Activated T-cell treated with anti-CD3 and anti-CD28 coated beads for 24 hours (primary cell): ENCODE measurements around the gene AKR7A3.

Experiments
- DNase-seq: peaks from one replicate; pipeline ENCODE4 v3.0.0-alpha.2; 2020; ENCODE audit warnings: low read depth

AKR7A3 gene

DNA sequence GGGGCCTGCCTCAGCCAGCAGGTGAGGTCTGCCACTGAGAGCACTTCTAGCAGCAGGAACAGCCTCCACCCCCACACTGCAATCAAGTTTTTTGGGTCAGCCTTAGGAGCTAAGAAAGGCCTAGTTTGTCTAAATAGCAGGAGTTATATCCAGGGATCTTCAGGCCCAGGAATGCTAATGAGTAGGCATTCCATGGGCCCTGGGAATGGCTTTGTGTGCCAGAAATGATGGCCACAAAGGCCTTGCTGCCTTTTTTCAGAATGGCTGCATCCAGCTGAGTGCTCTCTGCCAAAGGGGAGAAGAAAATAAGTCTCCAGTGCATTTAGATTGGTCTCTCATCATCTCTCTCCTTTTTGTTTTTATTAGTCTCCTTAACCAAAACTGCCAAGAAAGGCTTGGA lies 34.2 kb downstream of the AKR7A3 start:
- no peak for DNase-seq

DNA sequence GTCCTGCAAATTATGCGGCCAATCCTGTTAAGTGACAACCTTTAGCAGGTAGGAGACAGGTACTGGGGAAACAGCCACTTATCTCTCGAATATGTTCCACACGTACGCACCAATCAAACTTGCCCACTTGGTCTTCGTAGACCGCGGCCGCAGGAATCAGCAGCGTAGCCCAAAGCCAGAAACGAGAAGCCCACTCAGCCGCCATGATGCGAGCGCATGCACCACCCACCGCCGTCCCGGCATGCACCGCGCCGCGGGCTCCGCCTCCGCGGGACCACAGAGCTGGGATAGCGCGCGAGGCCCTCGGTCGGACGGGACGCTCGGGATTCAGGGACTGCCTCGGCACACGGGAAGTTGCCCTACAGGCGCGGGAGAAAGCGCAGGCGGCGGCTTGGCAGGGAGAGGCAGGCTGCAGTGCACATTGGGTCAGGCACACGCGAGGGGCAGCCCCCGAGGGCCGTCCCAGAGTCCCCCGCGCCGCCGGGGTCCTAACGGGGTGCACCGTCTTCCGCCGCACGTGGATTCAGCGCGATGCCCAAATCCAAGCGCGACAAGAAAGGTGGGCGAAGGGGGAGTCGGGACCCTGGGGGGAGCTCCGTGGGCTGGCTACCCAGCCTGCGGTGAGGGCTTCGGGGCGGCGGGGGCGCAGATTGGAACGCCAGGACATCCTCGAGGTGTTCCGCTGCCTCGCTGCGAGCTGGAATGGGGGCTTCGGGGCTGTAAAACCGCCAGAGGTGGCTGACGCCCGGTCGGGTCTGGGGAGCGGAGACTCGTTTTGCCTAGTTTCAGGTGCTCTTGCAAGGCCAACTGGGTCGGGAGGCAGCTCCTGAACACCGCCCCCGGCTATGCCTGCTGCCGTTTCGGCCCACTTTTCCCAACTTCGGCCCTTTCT lies 37.0 kb downstream of the AKR7A3 start, which contains the start of the genes EMC1 and MRTO4:
Gene EMC1 (minus strand): TSS at position 220 of the 892 bp plus-strand sequence. CDS start 15 bp downstream, at position 205.
Gene MRTO4 (plus strand): TSS at position 501 of the 892 bp plus-strand sequence. CDS start 31 bp downstream, at position 532.
- DNase-seq = peak; percentile 88

DNA sequence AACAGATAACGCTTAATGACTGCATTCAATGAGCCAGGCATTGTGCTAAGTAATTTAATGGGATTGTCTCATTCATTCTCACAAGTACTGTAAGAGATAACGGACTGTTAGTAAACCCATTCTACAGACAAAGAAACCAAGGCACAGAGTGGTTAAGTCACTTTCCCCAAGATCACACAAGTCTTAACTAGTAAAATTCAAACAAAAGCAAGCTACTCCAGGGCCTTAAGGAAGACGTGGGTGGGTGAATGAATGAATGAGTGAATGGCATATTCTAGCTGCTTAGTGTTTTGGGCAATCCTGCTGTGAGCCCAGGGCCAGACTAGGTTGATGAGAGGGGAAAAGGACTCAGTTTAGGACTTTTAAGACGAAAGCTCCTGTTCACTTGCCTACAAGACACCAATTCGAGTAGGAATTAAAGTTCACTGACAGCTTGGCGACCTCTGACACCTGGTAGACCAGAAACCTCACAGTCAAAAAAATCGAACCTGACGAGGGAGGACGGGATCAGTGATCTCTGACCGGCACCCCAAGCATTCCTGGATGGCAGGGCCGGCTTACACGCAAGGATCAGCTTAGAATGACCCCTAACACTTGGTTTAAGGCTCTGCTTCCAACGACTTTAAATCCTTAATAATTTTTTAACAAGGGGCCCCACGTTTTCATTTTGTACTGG lies 37.8 kb downstream of the AKR7A3 start:
- DNase-seq = no peak

DNA sequence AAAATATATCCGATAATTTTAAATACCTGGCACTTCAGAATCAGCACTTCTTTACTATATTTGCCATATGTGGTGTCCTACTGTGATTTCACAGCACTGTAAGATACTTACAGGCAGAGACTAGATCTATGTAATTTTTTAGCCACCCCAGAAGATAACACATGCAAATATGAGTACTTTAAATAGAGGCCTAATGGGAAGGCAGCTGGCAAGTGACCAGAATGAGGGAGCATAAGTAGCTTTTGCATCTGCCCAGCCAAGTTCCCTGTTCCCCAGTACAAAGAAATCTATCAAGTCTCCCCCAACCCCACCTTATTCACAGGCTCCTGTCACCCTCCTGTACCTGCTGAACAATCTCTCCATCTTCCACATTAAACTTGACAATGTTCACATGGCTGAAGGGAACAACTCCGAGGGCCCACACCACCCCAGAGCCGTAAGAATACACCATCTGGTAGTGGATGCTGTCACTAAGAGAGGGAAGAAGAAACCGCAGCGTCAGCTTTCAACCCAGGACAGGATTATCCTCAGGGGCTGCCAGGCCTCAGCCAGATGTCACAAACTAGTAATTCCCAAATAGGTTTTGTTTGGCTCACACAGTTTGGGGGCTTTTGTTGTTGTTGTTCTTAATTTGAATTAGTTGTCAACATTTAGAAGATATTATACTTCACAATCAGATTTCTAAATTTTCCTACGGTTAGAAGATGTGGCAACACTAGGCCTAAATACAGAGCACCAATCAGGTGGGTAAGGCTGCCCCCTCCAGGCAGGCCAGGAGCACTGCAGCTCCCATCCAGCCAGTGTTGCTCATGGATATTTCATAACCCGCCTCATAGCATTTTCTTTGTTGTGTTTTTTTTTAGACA lies 47.7 kb downstream of the AKR7A3 start:
- DNase-seq = peak; percentile 64

DNA sequence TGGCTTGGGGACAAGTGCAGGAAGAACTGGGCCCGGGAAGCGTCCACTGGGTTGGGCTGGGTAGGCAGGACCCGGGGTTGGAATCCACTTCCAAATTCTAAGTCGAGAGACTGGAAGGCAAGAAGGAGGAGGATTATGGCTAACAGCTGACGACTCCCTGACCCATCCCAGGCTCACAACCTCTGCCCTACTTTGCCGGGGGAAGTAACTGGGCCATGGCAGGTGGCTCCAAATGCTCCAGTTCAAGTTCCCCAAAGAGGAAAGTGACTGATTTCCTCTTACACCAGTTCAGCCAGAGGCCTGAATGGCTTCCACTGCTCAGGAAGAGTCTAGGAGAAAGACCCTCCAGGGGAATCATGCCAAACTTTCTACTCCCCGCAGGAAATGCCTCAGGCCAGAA lies 48.7 kb downstream of the AKR7A3 start:
- no peak for DNase-seq

DNA sequence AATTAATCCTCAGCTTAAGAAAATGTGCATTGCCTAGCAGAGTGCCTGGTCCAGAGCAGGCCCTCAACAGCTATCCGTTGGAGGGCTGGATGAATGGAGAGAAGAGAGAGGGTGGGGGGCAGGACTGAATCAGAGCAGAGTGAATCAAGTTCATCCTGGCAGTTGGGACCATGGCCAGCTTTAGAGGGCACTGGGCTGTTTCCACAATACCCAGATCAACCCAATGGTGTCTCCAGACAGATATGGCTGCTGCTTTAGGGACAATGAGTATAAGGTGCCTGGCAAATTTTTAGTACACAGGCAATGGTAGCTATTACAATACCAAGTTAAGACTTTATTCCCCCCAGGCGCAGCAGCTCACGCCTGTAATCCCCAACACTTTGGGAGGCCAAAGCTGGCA lies 54.3 kb downstream of the AKR7A3 start:
- DNase-seq = no peak
